BE2C (cell line): Measurements from ENCODE around the gene CYSLTR1.

ENCODE experiments used
- DNase-seq: peaks from one replicate; pipeline ENCODE4 v3.0.0-alpha.2; 2020
- H3K27me3 ChIP-seq: fragments of 250-450 bp; sonication (Bioruptor Pico); 2 replicates; pipeline ENCODE4 v1.5.1; 2020; ENCODE audit warnings: mild to moderate bottlenecking
- H3K36me3 ChIP-seq: fragments of 250-450 bp; sonication (Bioruptor Pico); 2 replicates; pipeline ENCODE4 v1.5.1; 2020; ENCODE audit warnings: mild to moderate bottlenecking
- H3K4me1 ChIP-seq: fragments of 250-450 bp; sonication (Bioruptor Pico); 2 replicates; pipeline ENCODE4 v1.5.1; 2020
- H3K4me3 ChIP-seq: 2 replicates; pipeline ENCODE4 v1.5.1; 2011; ENCODE audit warnings: low read depth, low read length
- H3K9me3 ChIP-seq: fragments of 250-450 bp; sonication (Bioruptor Pico); 2 replicates; pipeline ENCODE4 v1.5.1; 2020
- CTCF ChIP-seq: IDR thresholded peaks from 2 replicates; pipeline ENCODE4 v1.5.1; 2012; ENCODE audit warnings: mild to moderate bottlenecking, low read depth, low read length

CYSLTR1 gene

GRCh38 chrX:78321809-78322208, 5.6 kb downstream of the CYSLTR1 start:
- no peak for TF ChIP-seq CTCF
- Histone ChIP-seq H3K27me3 (no peaks in the 10 kb centered on the region), H3K9me3 (no peaks in the 10 kb centered on the region), H3K4me3 (no peak overlapping the region), H3K4me1 (no peaks in the 10 kb centered on the region), H3K36me3 (no peaks in the 10 kb centered on the region)
- no peak for DNase-seq

DNA sequence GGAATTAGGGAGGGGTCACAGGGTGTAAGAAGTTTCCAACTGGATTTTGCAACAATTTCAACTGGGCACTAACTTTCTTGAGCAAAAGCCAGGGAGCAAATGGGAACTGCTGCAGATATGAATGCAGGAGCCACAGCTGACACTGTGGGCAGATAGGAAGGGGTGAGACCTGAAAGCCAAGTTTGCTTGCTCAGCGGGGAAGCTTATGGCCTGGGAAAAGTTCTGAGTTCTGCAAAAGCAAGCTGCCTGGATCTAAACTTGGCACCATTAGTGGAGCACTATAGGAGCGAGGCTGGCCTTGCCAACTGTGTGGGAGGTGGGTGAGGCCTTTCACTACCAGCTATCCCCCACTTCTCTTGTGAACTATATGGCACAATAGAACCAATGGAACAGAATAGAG, 11.1 kb downstream of the CYSLTR1 start:
- Histone ChIP-seq H3K4me1 (no peaks in the 10 kb centered on the region), H3K4me3 (no peak overlapping the region), H3K9me3 (no peaks in the 10 kb centered on the region), H3K36me3 (no peaks in the 10 kb centered on the region), H3K27me3 (no peaks in the 10 kb centered on the region)
- no peak for DNase-seq
- no peak for TF ChIP-seq CTCF

DNA sequence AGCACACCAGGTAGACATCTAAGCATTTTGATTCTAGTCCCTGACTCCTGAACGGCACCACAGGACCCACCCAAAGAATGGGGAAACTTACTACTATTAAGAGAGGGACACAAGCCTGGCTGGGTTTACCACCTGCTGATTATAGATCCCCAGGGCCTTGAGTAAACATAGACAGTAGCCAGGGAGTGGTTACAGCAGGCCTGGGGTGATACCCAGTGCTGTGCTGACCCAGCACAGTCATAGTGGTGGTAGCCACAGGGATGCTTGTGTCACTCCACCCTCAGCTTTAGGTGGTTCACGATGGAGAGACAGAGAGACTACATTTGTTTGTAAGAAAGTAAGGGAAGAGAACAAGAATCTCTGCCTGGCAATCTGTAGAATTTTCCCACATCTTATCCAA, 11.7 kb downstream of the CYSLTR1 start:
- DNase-seq = no peak
- Histone ChIP-seq H3K4me3 (no peak overlapping the region), H3K36me3 (no peaks in the 10 kb centered on the region), H3K27me3 (no peaks in the 10 kb centered on the region), H3K9me3 (no peaks in the 10 kb centered on the region), H3K4me1 (no peaks in the 10 kb centered on the region)
- TF ChIP-seq CTCF = no peak

DNA sequence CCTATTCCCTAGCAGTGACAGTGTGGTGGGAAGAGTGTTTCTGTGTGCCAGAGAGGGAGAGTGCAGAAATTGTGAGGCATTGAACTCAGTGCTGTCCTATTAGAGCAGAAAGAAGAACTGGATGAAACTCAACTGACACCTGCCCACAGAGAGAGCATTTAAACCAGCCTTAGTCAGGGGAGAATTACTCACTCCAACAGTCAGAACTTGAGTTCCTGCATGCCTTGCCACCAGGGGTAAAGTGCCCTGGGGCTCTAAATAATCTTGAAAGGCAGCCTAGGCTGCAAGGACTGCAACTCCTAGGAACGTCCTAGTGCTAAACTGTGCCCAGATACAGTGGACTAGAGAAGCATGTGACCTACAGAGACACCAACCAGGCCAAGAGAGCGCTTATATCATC, 12.8 kb downstream of the CYSLTR1 start:
- Histone ChIP-seq H3K36me3 (no peaks in the 10 kb centered on the region), H3K9me3 (no peaks in the 10 kb centered on the region), H3K4me1 (no peaks in the 10 kb centered on the region), H3K4me3 (no peak overlapping the region), H3K27me3 (no peaks in the 10 kb centered on the region)
- TF ChIP-seq CTCF = no peak
- no peak for DNase-seq

DNA sequence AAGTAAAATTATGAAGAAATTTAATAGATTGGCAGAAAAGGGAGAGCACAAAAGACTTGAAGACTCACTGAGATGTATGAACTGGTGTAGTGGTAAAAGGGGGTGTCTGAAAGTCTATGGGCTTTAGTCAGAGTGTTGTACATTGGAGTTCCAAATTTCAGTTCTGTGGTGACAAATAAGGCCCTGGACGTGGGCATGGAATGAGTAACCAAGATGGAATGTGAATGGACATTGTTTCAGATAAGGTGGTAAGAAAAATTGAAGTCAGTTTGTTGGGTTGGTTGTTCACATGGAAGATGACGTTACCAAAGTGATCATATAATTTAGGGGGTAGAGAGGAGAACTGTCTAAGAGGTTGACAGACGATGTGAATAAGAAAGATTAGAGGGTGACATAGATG, 13.9 kb downstream of the CYSLTR1 start:
- H3K4me1 ChIP-seq = no peaks in the 10 kb centered on the region
- no peak for DNase-seq

GRCh38 chrX:78307665-78308064, 19.7 kb downstream of the CYSLTR1 start:
- Histone ChIP-seq H3K4me3 (no peak overlapping the region), H3K36me3 (no peaks in the 10 kb centered on the region), H3K27me3 (no peaks in the 10 kb centered on the region), H3K9me3 (no peaks in the 10 kb centered on the region), H3K4me1 (no peaks in the 10 kb centered on the region)
- no peak for DNase-seq
- TF ChIP-seq CTCF = no peak

More for the DNA sequence above, 13.9 kb downstream of the CYSLTR1 start:
- H3K36me3 ChIP-seq = no peaks in the 10 kb centered on the region
- no peaks in the 10 kb centered on the region for H3K9me3 ChIP-seq
- no peaks in the 10 kb centered on the region for H3K27me3 ChIP-seq
- no peak overlapping the region for H3K4me3 ChIP-seq
- TF ChIP-seq CTCF = no peak
